Brain microvascular endothelial cell (primary cell): ENCODE measurements around the gene RNLS.

Source experiments
- DNase-seq: peaks from one replicate; pipeline ENCODE4 v3.0.0-alpha.2; 2020
- H3K27ac ChIP-seq: fragments of 250-450 bp; sonication (Bioruptor Pico); 2 replicates; pipeline ENCODE4 v1.5.1; 2020; ENCODE audit warnings: mild to moderate bottlenecking, moderate library complexity
- H3K27me3 ChIP-seq: fragments of 250-450 bp; sonication (Bioruptor Pico); replicated peaks from 2 replicates; pipeline ENCODE4 v1.5.1; 2020; ENCODE audit warnings: mild to moderate bottlenecking
- H3K36me3 ChIP-seq: fragments of 250-450 bp; sonication (Bioruptor Pico); replicated peaks from 2 replicates; pipeline ENCODE4 v1.5.1; 2020; ENCODE audit warnings: mild to moderate bottlenecking
- H3K4me3 ChIP-seq: 2 replicates; pipeline ENCODE4 v1.5.1; 2011; ENCODE audit warnings: low read depth, mild to moderate bottlenecking, control low read depth, low read length, moderate library complexity
- in situ Hi-C: cut with HindIII; loops from 2 replicates; pipeline ENCODE4 v1.10.0; 2017; ENCODE audit warnings: low sequenced_read_pairs, low pct_ligation_motif_present
- TF ChIP-seq, protein P1 (sequence below): IDR thresholded peaks from 2 replicates; pipeline ENCODE4 v1.5.1; 2011; ENCODE audit warnings: low read depth, mild to moderate bottlenecking, moderate library complexity, low read length, control low read depth, inconsistent platforms; ENCODE audit errors: missing control alignments

The RNLS gene

DNA sequence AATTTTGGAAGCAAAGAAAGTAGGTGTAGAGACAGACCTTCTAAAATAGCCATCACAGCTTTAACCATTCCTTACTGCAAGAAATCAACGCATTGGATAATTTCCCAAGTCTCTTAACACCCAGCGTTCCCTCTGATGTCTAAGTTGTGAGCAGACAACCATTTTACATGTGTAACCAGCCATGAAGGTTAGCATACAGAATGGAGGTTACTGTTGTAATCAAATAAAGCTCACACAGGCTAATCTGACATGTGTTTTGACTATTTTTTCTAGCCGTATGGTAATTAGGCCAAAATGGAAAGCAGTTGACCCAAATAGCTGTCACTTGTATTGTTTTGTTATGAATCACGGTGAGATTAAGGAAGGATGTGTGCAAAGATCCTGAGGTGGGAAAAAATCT is 336.4 kb downstream of the RNLS start:
- Histone ChIP-seq H3K27me3 (no peaks in the 10 kb centered on the region), H3K4me3 (no peak overlapping the region), H3K27ac (no peak overlapping the region), H3K36me3 (no peaks in the 10 kb centered on the region)
- TF ChIP-seq, protein P1, sequence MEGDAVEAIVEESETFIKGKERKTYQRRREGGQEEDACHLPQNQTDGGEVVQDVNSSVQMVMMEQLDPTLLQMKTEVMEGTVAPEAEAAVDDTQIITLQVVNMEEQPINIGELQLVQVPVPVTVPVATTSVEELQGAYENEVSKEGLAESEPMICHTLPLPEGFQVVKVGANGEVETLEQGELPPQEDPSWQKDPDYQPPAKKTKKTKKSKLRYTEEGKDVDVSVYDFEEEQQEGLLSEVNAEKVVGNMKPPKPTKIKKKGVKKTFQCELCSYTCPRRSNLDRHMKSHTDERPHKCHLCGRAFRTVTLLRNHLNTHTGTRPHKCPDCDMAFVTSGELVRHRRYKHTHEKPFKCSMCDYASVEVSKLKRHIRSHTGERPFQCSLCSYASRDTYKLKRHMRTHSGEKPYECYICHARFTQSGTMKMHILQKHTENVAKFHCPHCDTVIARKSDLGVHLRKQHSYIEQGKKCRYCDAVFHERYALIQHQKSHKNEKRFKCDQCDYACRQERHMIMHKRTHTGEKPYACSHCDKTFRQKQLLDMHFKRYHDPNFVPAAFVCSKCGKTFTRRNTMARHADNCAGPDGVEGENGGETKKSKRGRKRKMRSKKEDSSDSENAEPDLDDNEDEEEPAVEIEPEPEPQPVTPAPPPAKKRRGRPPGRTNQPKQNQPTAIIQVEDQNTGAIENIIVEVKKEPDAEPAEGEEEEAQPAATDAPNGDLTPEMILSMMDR: no peak
- in situ Hi-C loops: no loop called here
- no peak for DNase-seq

DNA sequence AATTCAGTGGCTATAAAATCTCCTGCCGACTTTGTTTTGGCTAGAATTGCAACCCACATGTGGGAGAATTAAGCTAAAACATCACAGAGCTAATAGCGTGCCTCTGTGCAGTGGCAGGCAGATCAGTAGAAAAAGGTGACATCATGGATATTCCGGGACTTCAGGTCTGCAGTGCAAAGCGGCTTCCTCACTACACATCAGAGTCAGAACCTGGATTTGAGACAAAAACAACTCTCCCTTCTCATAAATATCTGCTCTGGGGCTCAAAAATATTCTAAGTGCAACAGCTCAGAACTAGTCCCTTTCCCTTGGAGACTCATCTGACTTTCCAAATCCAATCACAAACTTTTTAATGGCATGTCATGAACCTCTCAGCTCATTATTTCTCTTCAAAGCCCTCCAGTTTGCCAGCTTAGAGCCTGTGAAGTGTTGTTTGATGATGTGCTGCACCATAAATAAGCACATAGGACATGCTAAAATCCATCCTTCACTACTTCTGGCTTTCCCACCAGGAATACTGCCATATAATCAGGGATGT is 337.1 kb downstream of the RNLS start:
- peak; percentile 29 for DNase-seq
- Histone ChIP-seq H3K36me3 (no peaks in the 10 kb centered on the region), H3K4me3 (no peak overlapping the region), H3K27me3 (no peaks in the 10 kb centered on the region), H3K27ac (no peak overlapping the region)
- TF ChIP-seq, protein P1: no peak
- in situ Hi-C loops: no loop called here

DNA sequence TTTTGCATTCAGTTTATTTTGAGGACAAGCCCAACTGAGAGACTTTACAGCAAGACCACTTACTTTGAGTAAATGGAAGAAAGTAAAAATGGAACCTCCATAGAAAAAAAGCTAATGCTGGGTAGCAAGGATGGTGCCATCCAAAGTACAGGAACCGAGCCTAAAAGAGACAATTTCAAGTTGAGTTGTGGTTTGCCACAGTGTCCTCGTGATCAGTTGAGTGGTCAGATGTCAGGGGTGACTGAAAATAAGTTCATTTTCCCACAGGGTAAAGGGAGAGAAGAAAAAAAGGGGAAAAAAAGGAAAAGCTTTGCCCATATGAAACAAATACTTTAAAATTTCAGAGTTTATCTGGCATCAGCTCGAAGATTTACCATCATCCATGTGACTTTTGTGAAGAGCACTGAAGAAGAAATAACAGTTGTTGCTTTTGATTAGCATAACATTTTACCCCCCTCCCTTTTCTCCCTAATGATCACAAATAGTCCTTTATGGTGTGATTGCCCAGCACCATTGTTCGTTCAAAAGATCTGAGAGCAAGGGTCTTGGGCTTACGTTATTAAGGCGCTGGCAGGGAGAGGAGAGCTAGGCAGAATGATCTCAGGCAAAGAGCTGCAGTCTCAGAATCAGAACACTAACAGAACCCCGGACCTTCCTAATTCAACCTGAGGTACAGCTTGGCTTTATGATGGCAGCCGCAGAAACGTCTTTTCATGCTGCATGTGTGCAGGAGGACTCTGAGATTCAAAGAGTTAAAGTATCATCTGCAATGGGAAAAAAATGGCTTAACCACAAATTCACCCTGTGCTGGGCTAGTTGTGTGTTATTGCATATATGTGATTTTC is 338.1 kb downstream of the RNLS start:
- in situ Hi-C loops: no loop called here
- H3K27me3 ChIP-seq: no peaks in the 10 kb centered on the region
- DNase-seq: no peak
- H3K36me3 ChIP-seq: no peaks in the 10 kb centered on the region
- no peak overlapping the region for H3K4me3 ChIP-seq
- TF ChIP-seq, protein P1: no peak
- no peak overlapping the region for H3K27ac ChIP-seq

DNA sequence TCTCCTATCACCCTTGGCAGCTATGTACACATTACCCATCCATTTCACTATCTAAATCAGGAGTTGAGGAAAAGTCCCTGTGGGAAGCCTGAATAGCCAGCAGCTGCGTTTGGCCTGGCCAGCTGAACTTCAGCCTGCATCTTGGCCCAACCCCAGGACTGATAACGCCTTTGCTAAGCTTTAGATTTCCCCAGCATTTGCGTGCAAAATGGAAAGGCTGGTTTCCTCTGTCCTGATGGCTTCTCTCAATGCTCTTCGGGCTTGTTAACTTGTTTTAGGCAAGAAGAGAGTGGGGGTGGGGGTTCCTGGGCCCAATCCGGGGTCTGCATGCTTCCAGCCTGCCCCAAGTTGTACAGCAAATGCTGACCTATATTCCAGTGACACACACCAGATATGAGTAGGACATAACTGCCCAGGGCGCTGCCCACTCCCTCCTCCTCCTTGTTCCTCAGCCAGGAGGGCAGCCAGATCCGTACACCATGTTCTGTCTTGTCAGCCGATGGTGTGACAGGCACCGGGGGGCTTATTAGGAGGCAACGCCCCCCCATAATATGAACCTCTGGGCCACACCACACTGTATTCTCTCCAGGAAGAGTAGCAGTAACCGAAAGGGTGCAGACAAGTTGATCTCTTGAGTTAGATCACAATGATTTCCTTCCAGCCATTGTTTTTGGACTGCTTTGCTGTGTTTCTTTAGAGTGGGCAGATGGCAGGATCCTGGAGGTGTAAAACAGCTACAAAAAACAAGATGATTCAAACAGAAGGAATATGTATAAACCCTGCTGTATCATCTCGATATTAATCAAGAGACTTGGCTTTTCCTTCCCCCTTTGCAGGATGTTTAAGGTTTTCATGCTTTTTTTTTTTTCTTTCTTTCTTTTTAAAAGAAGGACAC is 339.0 kb downstream of the RNLS start:
- H3K27ac ChIP-seq: peak overlapping the region; percentile 20
- in situ Hi-C loops: no loop called here
- TF ChIP-seq, protein P1: no peak
- peak; percentile 62 for DNase-seq
- H3K4me3 ChIP-seq: no peak overlapping the region
- H3K36me3 ChIP-seq: no peaks in the 10 kb centered on the region
- no peaks in the 10 kb centered on the region for H3K27me3 ChIP-seq

DNA sequence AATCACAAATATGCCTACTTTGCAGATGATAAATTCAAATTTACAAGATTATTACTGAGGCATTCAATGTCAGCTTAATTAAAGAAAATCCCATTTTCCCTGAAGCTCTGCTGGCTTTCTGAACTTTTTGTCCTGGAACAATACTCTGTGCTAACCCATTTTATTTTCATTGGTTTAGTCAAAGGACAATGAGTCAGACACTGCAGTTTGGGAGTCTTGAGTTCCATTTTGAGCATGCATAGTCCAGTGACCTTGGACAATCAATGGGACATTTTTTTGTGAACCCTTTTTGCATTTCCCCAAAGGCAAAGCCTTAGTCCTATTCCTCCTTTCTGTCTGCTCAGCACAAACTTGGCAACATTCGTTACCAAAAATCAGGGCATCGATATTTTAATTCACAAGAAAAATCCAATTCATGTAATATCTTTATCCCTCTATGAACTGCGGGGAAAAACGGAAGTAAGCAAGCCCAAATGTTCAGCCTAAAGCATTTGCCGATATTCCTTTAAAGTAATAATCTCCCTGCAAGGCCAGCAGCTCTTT is 339.8 kb downstream of the RNLS start:
- in situ Hi-C loops: no loop called here
- no peak overlapping the region for H3K4me3 ChIP-seq
- peak overlapping the region; percentile 20 for H3K27ac ChIP-seq

More for the DNA sequence above, 339.8 kb downstream of the RNLS start:
- Histone ChIP-seq H3K27me3 (no peaks in the 10 kb centered on the region), H3K36me3 (no peaks in the 10 kb centered on the region)
- TF ChIP-seq, protein P1: no peak
- DNase-seq: no peak
